HepG2 (cell line): ENCODE measurements around the gene COG4. TPM values are rescaled to one million over a fixed set of nuclear protein-coding genes. Genes with fewer than 3 reads are reported as not detected.

ENCODE experiments used
- FOSL1 ChIP-seq: sonication (generic); formaldehyde crosslinking; IDR thresholded peaks from 2 replicates; pipeline ENCODE4 v1.9.0; 2021; ENCODE audit warnings: missing genetic modification reagents, borderline replicate concordance
- ISX ChIP-seq: sonication (generic); formaldehyde crosslinking; conservative IDR thresholded peaks from 2 replicates; pipeline ENCODE4 v1.5.0; 2020; ENCODE audit warnings: missing genetic modification reagents
- KMT2B ChIP-seq: IDR thresholded peaks from 2 replicates; pipeline ENCODE4 v1.6.1; 2016; ENCODE audit warnings: missing genetic modification reagents, missing compliant biosample characterization
- NR2F6 ChIP-seq, 2 experiments: IDR thresholded peaks; 2 replicates each; pipeline ENCODE4 v1.6.1; 2016; ENCODE audit warnings: antibody characterized with exemption in 1 of 2, mild to moderate bottlenecking in 1 of 2
- PAWR ChIP-seq: sonication (generic); formaldehyde crosslinking; IDR thresholded peaks from 2 replicates; pipeline ENCODE4 v1.4.0; 2020; ENCODE audit warnings: missing genetic modification reagents, mild to moderate bottlenecking, borderline replicate concordance
- YY1 ChIP-seq: IDR thresholded peaks from 2 replicates; pipeline ENCODE4 v1.6.1; 2011; ENCODE audit warnings: low read length, low read depth, moderate library complexity, mild to moderate bottlenecking; ENCODE audit not compliant: insufficient read depth, insufficient replicate concordance
- ZBTB8A ChIP-seq: sonication (generic); formaldehyde crosslinking; IDR thresholded peaks from 2 replicates; pipeline ENCODE4 v1.4.0; 2020; ENCODE audit warnings: mild to moderate bottlenecking, low read depth, missing genetic modification reagents, borderline replicate concordance
- ZNF350 ChIP-seq: sonication (generic); formaldehyde crosslinking; IDR thresholded peaks from 2 replicates; pipeline ENCODE4 v1.4.0; 2020; ENCODE audit warnings: mild to moderate bottlenecking, low read depth, missing genetic modification reagents, borderline replicate concordance
- ZNF577 ChIP-seq: sonication (generic); formaldehyde crosslinking; IDR thresholded peaks from 2 replicates; pipeline ENCODE4 v1.4.0; 2020; ENCODE audit warnings: mild to moderate bottlenecking, low read depth, missing genetic modification reagents, borderline replicate concordance
- ZNF597 ChIP-seq: sonication (generic); formaldehyde crosslinking; IDR thresholded peaks from 2 replicates; pipeline ENCODE4 v1.5.0; 2020; ENCODE audit warnings: missing genetic modification reagents
- ZNF646 ChIP-seq: sonication (generic); formaldehyde crosslinking; IDR thresholded peaks from 2 replicates; pipeline ENCODE4 v1.9.0; 2021; ENCODE audit warnings: mild to moderate bottlenecking, missing genetic modification reagents
- polyA plus RNA-seq, 8 experiments: library from polyadenylated mRNA; depleted of rRNA in 3 of 8; stranded (reverse) in 7 of 8; unstranded in 1 of 8; fragments of >200 nt; fragmentation: Illumina TruSeq in 4 of 8; extraction: Trizol in 4 of 8; gene quantifications; 2 replicates each; pipeline versions ENCODE4 v1.2.1 to v1.2.3, GENCODE V29; 2011 to 2016; ENCODE audit warnings: low read depth in 4 of 8, missing spikeins in 1 of 8, mixed read lengths in 1 of 8; ENCODE audit not compliant: insufficient read depth in 1 of 8
- total RNA-seq, 5 experiments: library from RNA; depleted of rRNA; stranded (reverse); fragments of >200 nt; fragmentation: Illumina TruSeq; extraction: Trizol; gene quantifications; 2 replicates each; pipeline ENCODE4 v1.2.3, GENCODE V29; 2016; ENCODE audit warnings: low read depth in 1 of 5
- TF ChIP-seq, protein P1 (sequence below): sonication (generic); formaldehyde crosslinking; IDR thresholded peaks from 2 replicates; pipeline ENCODE4 v1.4.0; 2020; ENCODE audit warnings: missing genetic modification reagents

Gene COG4
- total and polyA plus RNA-seq, 2 of the 13 experiments (the other 11 are each of a cell fraction or from before 2014, with no cell fraction given) = 51.1 to 73.8 TPM

- TF ChIP-seq, protein P1, sequence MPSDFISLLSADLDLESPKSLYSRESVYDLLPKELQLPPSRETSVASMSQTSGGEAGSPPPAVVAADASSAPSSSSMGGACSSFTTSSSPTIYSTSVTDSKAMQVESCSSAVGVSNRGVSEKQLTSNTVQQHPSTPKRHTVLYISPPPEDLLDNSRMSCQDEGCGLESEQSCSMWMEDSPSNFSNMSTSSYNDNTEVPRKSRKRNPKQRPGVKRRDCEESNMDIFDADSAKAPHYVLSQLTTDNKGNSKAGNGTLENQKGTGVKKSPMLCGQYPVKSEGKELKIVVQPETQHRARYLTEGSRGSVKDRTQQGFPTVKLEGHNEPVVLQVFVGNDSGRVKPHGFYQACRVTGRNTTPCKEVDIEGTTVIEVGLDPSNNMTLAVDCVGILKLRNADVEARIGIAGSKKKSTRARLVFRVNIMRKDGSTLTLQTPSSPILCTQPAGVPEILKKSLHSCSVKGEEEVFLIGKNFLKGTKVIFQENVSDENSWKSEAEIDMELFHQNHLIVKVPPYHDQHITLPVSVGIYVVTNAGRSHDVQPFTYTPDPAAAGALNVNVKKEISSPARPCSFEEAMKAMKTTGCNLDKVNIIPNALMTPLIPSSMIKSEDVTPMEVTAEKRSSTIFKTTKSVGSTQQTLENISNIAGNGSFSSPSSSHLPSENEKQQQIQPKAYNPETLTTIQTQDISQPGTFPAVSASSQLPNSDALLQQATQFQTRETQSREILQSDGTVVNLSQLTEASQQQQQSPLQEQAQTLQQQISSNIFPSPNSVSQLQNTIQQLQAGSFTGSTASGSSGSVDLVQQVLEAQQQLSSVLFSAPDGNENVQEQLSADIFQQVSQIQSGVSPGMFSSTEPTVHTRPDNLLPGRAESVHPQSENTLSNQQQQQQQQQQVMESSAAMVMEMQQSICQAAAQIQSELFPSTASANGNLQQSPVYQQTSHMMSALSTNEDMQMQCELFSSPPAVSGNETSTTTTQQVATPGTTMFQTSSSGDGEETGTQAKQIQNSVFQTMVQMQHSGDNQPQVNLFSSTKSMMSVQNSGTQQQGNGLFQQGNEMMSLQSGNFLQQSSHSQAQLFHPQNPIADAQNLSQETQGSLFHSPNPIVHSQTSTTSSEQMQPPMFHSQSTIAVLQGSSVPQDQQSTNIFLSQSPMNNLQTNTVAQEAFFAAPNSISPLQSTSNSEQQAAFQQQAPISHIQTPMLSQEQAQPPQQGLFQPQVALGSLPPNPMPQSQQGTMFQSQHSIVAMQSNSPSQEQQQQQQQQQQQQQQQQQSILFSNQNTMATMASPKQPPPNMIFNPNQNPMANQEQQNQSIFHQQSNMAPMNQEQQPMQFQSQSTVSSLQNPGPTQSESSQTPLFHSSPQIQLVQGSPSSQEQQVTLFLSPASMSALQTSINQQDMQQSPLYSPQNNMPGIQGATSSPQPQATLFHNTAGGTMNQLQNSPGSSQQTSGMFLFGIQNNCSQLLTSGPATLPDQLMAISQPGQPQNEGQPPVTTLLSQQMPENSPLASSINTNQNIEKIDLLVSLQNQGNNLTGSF (CRISPR knock-in tag) = no peak
- TF ChIP-seq ZNF577 (CRISPR knock-in tag) = no peak
- TF ChIP-seq PAWR (CRISPR knock-in tag) = no peak
- no peak for TF ChIP-seq ZBTB8A (CRISPR knock-in tag)
- no peak for TF ChIP-seq ZNF597 (CRISPR knock-in tag)
- no peak for TF ChIP-seq YY1
- TF ChIP-seq ZNF646 (CRISPR knock-in tag) = no peak
- TF ChIP-seq ZNF350 (CRISPR knock-in tag) = no peak
- 0 out of 2 replicates have a peak, but pooled peaks have one; percentile 13 for TF ChIP-seq NR2F6 (IDR thresholded peaks at IDR 0.05)
- peak; percentile 47; the same call in 1 of the 2 replicates for TF ChIP-seq NR2F6 (CRISPR knock-in tag; IDR thresholded peaks at IDR 0.05)
- TF ChIP-seq KMT2B (CRISPR knock-in tag) = no peak
- TF ChIP-seq FOSL1 (CRISPR knock-in tag) = no peak
- no peak for TF ChIP-seq ISX
Observed at GRCh38 chr16:70437017-70437581, 86.3 kb downstream of the COG4 start (continued).
